ENCODE data around the gene TIPIN.

- TF ChIP-seq CTCF (IDR thresholded peaks at IDR 0.05), result no peak
- TF ChIP-seq POLR2A (IDR thresholded peaks at IDR 0.05), result no peak
Measured at GRCh38 chr15:66389859-66390381, 33.4 kb upstream of the TIPIN start.
